GM23338 (cell line): ENCODE data around the gene UBE2E2. TPM values are rescaled to one million over a fixed set of nuclear protein-coding genes. Genes with fewer than 3 reads are reported as not detected.

ENCODE experiments used
- ATAC-seq: fragments of 200-7000 bp; cut with Tn5 transposase; 3 replicates; pipeline ENCODE4 v1.9.1; 2020
- DNase-seq: peaks from one replicate; pipeline ENCODE4 v3.0.0-alpha.2; 2015; ENCODE audit warnings: low spot score
- H2AFZ ChIP-seq: fragments of 200-600 bp; sonication (generic); 2 replicates; pipeline ENCODE4 v1.8.0; 2016; ENCODE audit warnings: antibody characterized with exemption, mild to moderate bottlenecking, moderate library complexity
- H3F3A ChIP-seq: fragments of 200-600 bp; sonication (generic); replicated peaks from 2 replicates; pipeline ENCODE4 v1.8.0; 2017; ENCODE audit warnings: antibody characterized with exemption, mixed run types, low read depth
- H3K27ac ChIP-seq: fragments of 200-600 bp; sonication (generic); 2 replicates; pipeline ENCODE4 v1.6.1; 2016; ENCODE audit warnings: low read depth
- H3K27me3 ChIP-seq: fragments of 200-600 bp; sonication (generic); 2 replicates; pipeline ENCODE4 v1.8.0; 2016; ENCODE audit warnings: mild to moderate bottlenecking, mixed run types, moderate library complexity; ENCODE audit not compliant: insufficient read depth
- H3K36me3 ChIP-seq: fragments of 200-600 bp; sonication (generic); 2 replicates; pipeline ENCODE4 v1.8.0; 2016; ENCODE audit warnings: mild to moderate bottlenecking; ENCODE audit not compliant: insufficient read depth
- H3K4me1 ChIP-seq: fragments of 200-600 bp; sonication (generic); 2 replicates; pipeline ENCODE4 v1.8.0; 2016; ENCODE audit warnings: mild to moderate bottlenecking, moderate library complexity; ENCODE audit not compliant: insufficient read depth
- H3K4me2 ChIP-seq: fragments of 200-600 bp; sonication (generic); 2 replicates; pipeline ENCODE4 v1.7.1; 2017; ENCODE audit warnings: mixed run types
- H3K4me3 ChIP-seq: fragments of 200-600 bp; sonication (generic); 2 replicates; pipeline ENCODE4 v1.6.1; 2016; ENCODE audit warnings: mixed run types
- H3K79me2 ChIP-seq: fragments of 200-600 bp; sonication (generic); replicated peaks from 2 replicates; pipeline ENCODE4 v1.8.0; 2017; ENCODE audit warnings: mild to moderate bottlenecking; ENCODE audit not compliant: insufficient read depth
- H3K9me2 ChIP-seq: fragments of 200-600 bp; sonication (generic); 2 replicates; pipeline ENCODE4 v1.8.0; 2017; ENCODE audit not compliant: insufficient read depth
- H4K20me1 ChIP-seq: fragments of 200-600 bp; sonication (generic); replicated peaks from 2 replicates; pipeline ENCODE4 v1.8.0; 2017; ENCODE audit warnings: mild to moderate bottlenecking; ENCODE audit not compliant: insufficient read depth
- H3K27ac Mint-ChIP-seq: 2 replicates; pipeline ENCODE4 v1.8.0; 2020; ENCODE audit warnings: inconsistent platforms, mild to moderate bottlenecking, moderate library complexity, mixed read lengths
- H3K27me3 Mint-ChIP-seq: 3 replicates; pipeline ENCODE4 v1.8.0; 2022; ENCODE audit warnings: low read depth, mild to moderate bottlenecking, moderate library complexity, mixed read lengths, inconsistent platforms; ENCODE audit not compliant: insufficient read depth, poor library complexity
- H3K36me3 Mint-ChIP-seq: 3 replicates; pipeline ENCODE4 v1.8.0; 2021; ENCODE audit warnings: low read depth, mild to moderate bottlenecking, inconsistent platforms, moderate library complexity, mixed read lengths
- H3K4me1 Mint-ChIP-seq: 3 replicates; pipeline ENCODE4 v1.8.0; 2020; ENCODE audit warnings: mild to moderate bottlenecking, inconsistent platforms, mixed read lengths
- H3K4me3 Mint-ChIP-seq: 3 replicates; pipeline ENCODE4 v1.8.0; 2021; ENCODE audit warnings: moderate library complexity, mild to moderate bottlenecking, inconsistent platforms, mixed read lengths
- H3K9me3 Mint-ChIP-seq: 3 replicates; pipeline ENCODE4 v1.8.0; 2020; ENCODE audit warnings: moderate library complexity, mild to moderate bottlenecking, inconsistent platforms, mixed read lengths
- ETS1 ChIP-seq: IDR thresholded peaks from 2 replicates; pipeline ENCODE4 v1.6.1; 2016; ENCODE audit warnings: antibody characterized with exemption
- EZH2 ChIP-seq: fragments of 200-600 bp; sonication (generic); IDR thresholded peaks from one replicate; pipeline ENCODE4 v1.8.0; 2017; ENCODE audit warnings: antibody characterized with exemption, mild to moderate bottlenecking, low read depth; ENCODE audit not compliant: unreplicated experiment
- JUNB ChIP-seq: IDR thresholded peaks from one replicate; pipeline ENCODE4 v1.6.1; 2016; ENCODE audit warnings: antibody characterized with exemption; ENCODE audit not compliant: unreplicated experiment
- NANOG ChIP-seq: IDR thresholded peaks from 2 replicates; pipeline ENCODE4 v1.6.1; 2016; ENCODE audit warnings: antibody characterized with exemption, borderline replicate concordance
- ZNF114 ChIP-seq: fragments of 250-450 bp; sonication (Bioruptor Pico); IDR thresholded peaks from 2 replicates; pipeline ENCODE4 v1.5.0; 2020; ENCODE audit warnings: mild to moderate bottlenecking, moderate library complexity
- ZNF331 ChIP-seq: fragments of 250-450 bp; sonication (Bioruptor Pico); IDR thresholded peaks from 2 replicates; pipeline ENCODE4 v1.5.0; 2020; ENCODE audit warnings: low read depth, mild to moderate bottlenecking, moderate library complexity
- polyA plus RNA-seq: library from polyadenylated mRNA; unstranded; fragments of >200 nt; fragmentation: Nextera tagmentation; extraction: Ambion mirVana; gene quantifications from 2 replicates; pipeline ENCODE4 v1.2.1, GENCODE V29; 2016
- total RNA-seq: library from RNA; depleted of rRNA; stranded (reverse); fragments of >200 nt; shearing (Covaris generic); gene quantifications from 2 replicates; pipeline ENCODE4 v1.2.3, GENCODE V29; 2014
- TF ChIP-seq, protein P1 (sequence below): fragments of 250-450 bp; sonication (Bioruptor Pico); IDR thresholded peaks from 2 replicates; pipeline ENCODE4 v1.5.0; 2020; ENCODE audit warnings: mild to moderate bottlenecking, moderate library complexity

Gene UBE2E2
- total and polyA plus RNA-seq, 2 experiments from 2014 or later, result 86.9 to 169 TPM

- Histone ChIP-seq H3K4me2 (no peak overlapping the region), H3F3A (no peaks in the 10 kb centered on the region), H3K4me3 (no peak overlapping the region), H3K36me3 (no peaks in the 10 kb centered on the region), H3K9me2 (no peaks in the 10 kb centered on the region), H3K27ac (no peak overlapping the region), H4K20me1 (no peaks in the 10 kb centered on the region), H3K4me1 (peaks cover 13% of the 10 kb centered on the region; the same call in 1 of the 2 replicates), H2AFZ (no peak overlapping the region), H3K27me3 (no peaks in the 10 kb centered on the region), H3K79me2 (peaks cover 3% of the 10 kb centered on the region; the same call in 1 of the 2 replicates)
- Mint-ChIP-seq H3K4me1 (peaks cover 22% of the 10 kb centered on the region), H3K27ac (no peak overlapping the region; the same call in 1 of the 2 replicates), H3K36me3 (no peaks in the 10 kb centered on the region), H3K4me3 (no peak overlapping the region), H3K27me3 (no peaks in the 10 kb centered on the region), H3K9me3 (no peaks in the 10 kb centered on the region; the same call in 2 of the 3 replicates)
- DNase-seq, result no peak
- no peak for ATAC-seq
- TF ChIP-seq NANOG, result no peak
- no peak for TF ChIP-seq ETS1
- no peak for TF ChIP-seq ZNF331 (CRISPR knock-in tag)
- TF ChIP-seq ZNF114 (CRISPR knock-in tag), result no peak
Observed at GRCh38 chr3:23583980-23584740, 381.0 kb downstream of the UBE2E2 start.

DNA sequence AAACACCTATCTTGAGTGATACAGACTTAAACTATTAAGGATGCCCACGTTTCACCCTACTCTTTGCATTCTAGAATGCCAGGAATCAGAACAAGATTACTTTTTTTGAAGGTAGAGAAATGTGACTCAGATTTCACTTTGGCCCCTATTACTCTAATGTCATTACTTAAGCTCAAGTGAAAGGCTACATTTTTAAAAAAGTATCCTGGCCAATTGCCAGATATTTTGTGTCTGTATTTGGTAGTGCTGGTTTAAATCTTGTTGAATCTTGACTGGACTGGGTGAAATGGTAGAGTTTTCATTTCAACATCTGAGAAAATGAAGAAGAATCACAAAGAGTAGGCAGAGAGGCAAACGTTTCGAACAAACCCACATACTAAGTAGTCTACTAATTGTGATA is 384.4 kb downstream of the UBE2E2 start:
- no peaks in the 10 kb centered on the region; the same call in 2 of the 3 replicates for H3K9me3 Mint-ChIP-seq
- TF ChIP-seq EZH2, result no peak
- TF ChIP-seq NANOG, result no peak
- TF ChIP-seq JUNB, result no peak
- TF ChIP-seq, protein P1, sequence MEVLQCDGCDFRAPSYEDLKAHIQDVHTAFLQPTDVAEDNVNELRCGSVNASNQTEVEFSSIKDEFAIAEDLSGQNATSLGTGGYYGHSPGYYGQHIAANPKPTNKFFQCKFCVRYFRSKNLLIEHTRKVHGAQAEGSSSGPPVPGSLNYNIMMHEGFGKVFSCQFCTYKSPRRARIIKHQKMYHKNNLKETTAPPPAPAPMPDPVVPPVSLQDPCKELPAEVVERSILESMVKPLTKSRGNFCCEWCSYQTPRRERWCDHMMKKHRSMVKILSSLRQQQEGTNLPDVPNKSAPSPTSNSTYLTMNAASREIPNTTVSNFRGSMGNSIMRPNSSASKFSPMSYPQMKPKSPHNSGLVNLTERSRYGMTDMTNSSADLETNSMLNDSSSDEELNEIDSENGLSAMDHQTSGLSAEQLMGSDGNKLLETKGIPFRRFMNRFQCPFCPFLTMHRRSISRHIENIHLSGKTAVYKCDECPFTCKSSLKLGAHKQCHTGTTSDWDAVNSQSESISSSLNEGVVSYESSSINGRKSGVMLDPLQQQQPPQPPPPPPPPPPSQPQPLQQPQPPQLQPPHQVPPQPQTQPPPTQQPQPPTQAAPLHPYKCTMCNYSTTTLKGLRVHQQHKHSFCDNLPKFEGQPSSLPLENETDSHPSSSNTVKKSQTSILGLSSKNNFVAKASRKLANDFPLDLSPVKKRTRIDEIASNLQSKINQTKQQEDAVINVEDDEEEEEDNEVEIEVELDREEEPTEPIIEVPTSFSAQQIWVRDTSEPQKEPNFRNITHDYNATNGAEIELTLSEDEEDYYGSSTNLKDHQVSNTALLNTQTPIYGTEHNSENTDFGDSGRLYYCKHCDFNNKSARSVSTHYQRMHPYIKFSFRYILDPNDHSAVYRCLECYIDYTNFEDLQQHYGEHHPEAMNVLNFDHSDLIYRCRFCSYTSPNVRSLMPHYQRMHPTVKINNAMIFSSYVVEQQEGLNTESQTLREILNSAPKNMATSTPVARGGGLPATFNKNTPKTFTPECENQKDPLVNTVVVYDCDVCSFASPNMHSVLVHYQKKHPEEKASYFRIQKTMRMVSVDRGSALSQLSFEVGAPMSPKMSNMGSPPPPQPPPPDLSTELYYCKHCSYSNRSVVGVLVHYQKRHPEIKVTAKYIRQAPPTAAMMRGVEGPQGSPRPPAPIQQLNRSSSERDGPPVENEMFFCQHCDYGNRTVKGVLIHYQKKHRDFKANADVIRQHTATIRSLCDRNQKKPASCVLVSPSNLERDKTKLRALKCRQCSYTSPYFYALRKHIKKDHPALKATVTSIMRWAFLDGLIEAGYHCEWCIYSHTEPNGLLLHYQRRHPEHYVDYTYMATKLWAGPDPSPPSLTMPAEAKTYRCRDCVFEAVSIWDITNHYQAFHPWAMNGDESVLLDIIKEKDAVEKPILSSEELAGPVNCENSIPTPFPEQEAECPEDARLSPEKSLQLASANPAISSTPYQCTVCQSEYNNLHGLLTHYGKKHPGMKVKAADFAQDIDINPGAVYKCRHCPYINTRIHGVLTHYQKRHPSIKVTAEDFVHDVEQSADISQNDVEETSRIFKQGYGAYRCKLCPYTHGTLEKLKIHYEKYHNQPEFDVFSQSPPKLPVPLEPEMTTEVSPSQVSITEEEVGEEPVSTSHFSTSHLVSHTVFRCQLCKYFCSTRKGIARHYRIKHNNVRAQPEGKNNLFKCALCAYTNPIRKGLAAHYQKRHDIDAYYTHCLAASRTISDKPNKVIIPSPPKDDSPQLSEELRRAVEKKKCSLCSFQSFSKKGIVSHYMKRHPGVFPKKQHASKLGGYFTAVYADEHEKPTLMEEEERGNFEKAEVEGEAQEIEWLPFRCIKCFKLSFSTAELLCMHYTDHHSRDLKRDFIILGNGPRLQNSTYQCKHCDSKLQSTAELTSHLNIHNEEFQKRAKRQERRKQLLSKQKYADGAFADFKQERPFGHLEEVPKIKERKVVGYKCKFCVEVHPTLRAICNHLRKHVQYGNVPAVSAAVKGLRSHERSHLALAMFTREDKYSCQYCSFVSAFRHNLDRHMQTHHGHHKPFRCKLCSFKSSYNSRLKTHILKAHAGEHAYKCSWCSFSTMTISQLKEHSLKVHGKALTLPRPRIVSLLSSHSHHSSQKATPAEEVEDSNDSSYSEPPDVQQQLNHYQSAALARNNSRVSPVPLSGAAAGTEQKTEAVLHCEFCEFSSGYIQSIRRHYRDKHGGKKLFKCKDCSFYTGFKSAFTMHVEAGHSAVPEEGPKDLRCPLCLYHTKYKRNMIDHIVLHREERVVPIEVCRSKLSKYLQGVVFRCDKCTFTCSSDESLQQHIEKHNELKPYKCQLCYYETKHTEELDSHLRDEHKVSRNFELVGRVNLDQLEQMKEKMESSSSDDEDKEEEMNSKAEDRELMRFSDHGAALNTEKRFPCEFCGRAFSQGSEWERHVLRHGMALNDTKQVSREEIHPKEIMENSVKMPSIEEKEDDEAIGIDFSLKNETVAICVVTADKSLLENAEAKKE, result no peak

More for the DNA sequence above, 384.4 kb downstream of the UBE2E2 start:
- H3K36me3 Mint-ChIP-seq, result no peaks in the 10 kb centered on the region
- no peak for DNase-seq
- H3K36me3 ChIP-seq, result no peaks in the 10 kb centered on the region
- H3K27me3 Mint-ChIP-seq, result no peaks in the 10 kb centered on the region
- H3K27ac ChIP-seq, result no peak overlapping the region
- H3K27me3 ChIP-seq, result no peaks in the 10 kb centered on the region
- H3K4me2 ChIP-seq, result no peak overlapping the region
- no peaks in the 10 kb centered on the region for H4K20me1 ChIP-seq
- H3K4me3 Mint-ChIP-seq, result no peak overlapping the region
- peaks cover 9% of the 10 kb centered on the region; the same call in 1 of the 2 replicates for H3K4me1 ChIP-seq
- H3K27ac Mint-ChIP-seq, result no peak overlapping the region
- peaks cover 17% of the 10 kb centered on the region for H3K4me1 Mint-ChIP-seq
- H3K79me2 ChIP-seq, result peaks cover 3% of the 10 kb centered on the region; the same call in 1 of the 2 replicates
- H2AFZ ChIP-seq, result no peak overlapping the region
- H3K4me3 ChIP-seq, result no peak overlapping the region
- ATAC-seq, result no peak
- no peaks in the 10 kb centered on the region for H3F3A ChIP-seq
- no peaks in the 10 kb centered on the region for H3K9me2 ChIP-seq
